A549 (cell line): ENCODE data around the gene ATF7IP2.

Source experiments
- BHLHE40 ChIP-seq: IDR thresholded peaks from 2 replicates; pipeline ENCODE4 v1.6.1; 2012; ENCODE audit warnings: low read depth, low read length, inconsistent platforms
- CBX2 ChIP-seq: fragments of 200-600 bp; sonication (generic); IDR thresholded peaks from 2 replicates; pipeline ENCODE4 v1.6.1; 2016; ENCODE audit warnings: low read depth, mild to moderate bottlenecking, borderline replicate concordance
- EP300 ChIP-seq, 2 experiments: fragments of >200 bp; sonication (Bioruptor Twin); formaldehyde crosslinking; IDR thresholded peaks; 2 replicates in 1 of 2; 3 replicates in 1 of 2; pipeline ENCODE4 v1.6.1; 2016 to 2017
- JUN ChIP-seq, 2 experiments: fragments of >200 bp; sonication (Bioruptor Twin); formaldehyde crosslinking; IDR thresholded peaks; 2 replicates in 1 of 2; 3 replicates in 1 of 2; pipeline ENCODE4 v1.6.1; 2016 to 2017
- JUNB ChIP-seq: fragments of >200 bp; sonication (Bioruptor Twin); formaldehyde crosslinking; IDR thresholded peaks from 2 replicates; pipeline ENCODE4 v1.6.1; 2016
- KDM1A ChIP-seq: fragments of 200-600 bp; sonication (generic); IDR thresholded peaks from 2 replicates; pipeline ENCODE4 v1.6.1; 2016; ENCODE audit warnings: low read depth, mild to moderate bottlenecking
- POLR2A ChIP-seq: IDR thresholded peaks from 2 replicates; pipeline ENCODE4 v1.6.1; 2012; ENCODE audit warnings: mild to moderate bottlenecking, low read length
- POLR2AphosphoS2 ChIP-seq: conservative IDR thresholded peaks from 2 replicates; pipeline ENCODE4 v1.6.1; 2012; ENCODE audit warnings: low read length, improper control_type of control experiment, inconsistent platforms
- RCOR1 ChIP-seq: fragments of 150-350 bp; IDR thresholded peaks from 2 replicates; pipeline ENCODE4 v1.6.1; 2014; ENCODE audit warnings: antibody characterized with exemption, low read length, low read depth
- RNF2 ChIP-seq: fragments of 200-600 bp; sonication (generic); IDR thresholded peaks from 2 replicates; pipeline ENCODE4 v1.6.1; 2016; ENCODE audit warnings: low read depth, mild to moderate bottlenecking, antibody characterized with exemption, moderate library complexity, borderline replicate concordance
- SREBF2 ChIP-seq: fragments of 450-650 bp; IDR thresholded peaks from 2 replicates; pipeline ENCODE4 v1.6.1; 2014; ENCODE audit warnings: mild to moderate bottlenecking, moderate library complexity
- TF ChIP-seq, protein P1 (sequence below): fragments of >200 bp; sonication (Bioruptor Twin); formaldehyde crosslinking; IDR thresholded peaks from 3 replicates; pipeline ENCODE4 v1.5.1; 2016
- TF ChIP-seq, protein P2 (sequence below): fragments of 150-350 bp; IDR thresholded peaks from 2 replicates; pipeline ENCODE4 v1.6.1; 2014; ENCODE audit warnings: low read depth, mild to moderate bottlenecking, low read length
- TF ChIP-seq, protein P3 (sequence below): IDR thresholded peaks from 2 replicates; pipeline ENCODE4 v1.6.1; 2012; ENCODE audit warnings: low read depth, borderline replicate concordance

DNA sequence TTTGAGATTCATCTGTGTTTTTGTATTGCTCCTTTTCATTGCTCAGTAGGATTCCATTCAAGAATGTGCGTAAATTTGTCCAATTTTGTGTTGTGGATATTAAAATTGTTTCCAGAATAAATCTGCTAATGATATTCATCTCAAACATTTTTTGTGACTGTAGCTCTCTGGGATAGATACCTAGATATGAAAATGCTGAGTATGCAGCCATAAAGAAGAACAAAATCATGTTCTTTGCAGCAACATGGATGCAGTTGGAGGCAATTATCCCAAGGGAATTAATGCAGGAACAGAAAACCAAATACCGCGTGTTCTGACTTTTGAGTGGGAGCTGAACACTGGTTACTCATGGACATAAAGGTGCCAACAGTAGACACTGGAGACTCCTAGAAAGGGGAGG is 40.2 kb upstream of the ATF7IP2 start:
- TF ChIP-seq JUNB (no peak), CBX2 (no peak), EP300 (IDR thresholded peaks at IDR 0.05) (no peak), POLR2A (no peak), RCOR1 (no peak), BHLHE40 (no peak), SREBF2 (no peak), RNF2 (no peak), JUN (IDR thresholded peaks at IDR 0.05) (no peak), KDM1A (no peak), POLR2AphosphoS2 (no peak)
- TF ChIP-seq, protein P1, sequence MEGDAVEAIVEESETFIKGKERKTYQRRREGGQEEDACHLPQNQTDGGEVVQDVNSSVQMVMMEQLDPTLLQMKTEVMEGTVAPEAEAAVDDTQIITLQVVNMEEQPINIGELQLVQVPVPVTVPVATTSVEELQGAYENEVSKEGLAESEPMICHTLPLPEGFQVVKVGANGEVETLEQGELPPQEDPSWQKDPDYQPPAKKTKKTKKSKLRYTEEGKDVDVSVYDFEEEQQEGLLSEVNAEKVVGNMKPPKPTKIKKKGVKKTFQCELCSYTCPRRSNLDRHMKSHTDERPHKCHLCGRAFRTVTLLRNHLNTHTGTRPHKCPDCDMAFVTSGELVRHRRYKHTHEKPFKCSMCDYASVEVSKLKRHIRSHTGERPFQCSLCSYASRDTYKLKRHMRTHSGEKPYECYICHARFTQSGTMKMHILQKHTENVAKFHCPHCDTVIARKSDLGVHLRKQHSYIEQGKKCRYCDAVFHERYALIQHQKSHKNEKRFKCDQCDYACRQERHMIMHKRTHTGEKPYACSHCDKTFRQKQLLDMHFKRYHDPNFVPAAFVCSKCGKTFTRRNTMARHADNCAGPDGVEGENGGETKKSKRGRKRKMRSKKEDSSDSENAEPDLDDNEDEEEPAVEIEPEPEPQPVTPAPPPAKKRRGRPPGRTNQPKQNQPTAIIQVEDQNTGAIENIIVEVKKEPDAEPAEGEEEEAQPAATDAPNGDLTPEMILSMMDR: no peak
- TF ChIP-seq, protein P2, sequence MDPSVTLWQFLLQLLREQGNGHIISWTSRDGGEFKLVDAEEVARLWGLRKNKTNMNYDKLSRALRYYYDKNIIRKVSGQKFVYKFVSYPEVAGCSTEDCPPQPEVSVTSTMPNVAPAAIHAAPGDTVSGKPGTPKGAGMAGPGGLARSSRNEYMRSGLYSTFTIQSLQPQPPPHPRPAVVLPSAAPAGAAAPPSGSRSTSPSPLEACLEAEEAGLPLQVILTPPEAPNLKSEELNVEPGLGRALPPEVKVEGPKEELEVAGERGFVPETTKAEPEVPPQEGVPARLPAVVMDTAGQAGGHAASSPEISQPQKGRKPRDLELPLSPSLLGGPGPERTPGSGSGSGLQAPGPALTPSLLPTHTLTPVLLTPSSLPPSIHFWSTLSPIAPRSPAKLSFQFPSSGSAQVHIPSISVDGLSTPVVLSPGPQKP: no peak
- TF ChIP-seq, protein P3, sequence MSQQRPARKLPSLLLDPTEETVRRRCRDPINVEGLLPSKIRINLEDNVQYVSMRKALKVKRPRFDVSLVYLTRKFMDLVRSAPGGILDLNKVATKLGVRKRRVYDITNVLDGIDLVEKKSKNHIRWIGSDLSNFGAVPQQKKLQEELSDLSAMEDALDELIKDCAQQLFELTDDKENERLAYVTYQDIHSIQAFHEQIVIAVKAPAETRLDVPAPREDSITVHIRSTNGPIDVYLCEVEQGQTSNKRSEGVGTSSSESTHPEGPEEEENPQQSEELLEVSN: no peak
